Measurements from ENCODE around the gene TMTC2. TPM values are rescaled to one million over a fixed set of nuclear protein-coding genes. Genes with fewer than 3 reads are reported as not detected.

The TMTC2 gene
- polyA plus RNA-seq, 1 donor from 2014 or later, result 20.6 TPM

- Histone ChIP-seq H2AFZ (ENCODE audit: low read depth, low read length) (no peak overlapping the region), H3K9ac (ENCODE audit: low read length) (no peak overlapping the region), H3F3A (ENCODE audit: insufficient read depth, low read length, poor library complexity, severe bottlenecking) (no peaks in the 10 kb centered on the region), H3K4me3 (ENCODE audit: low read length) (no peak overlapping the region), H3K27me3 (ENCODE audit: insufficient read depth, low read depth, low read length) (no peaks in the 10 kb centered on the region), H3K36me3 (ENCODE audit: insufficient read depth, low read length) (no peaks in the 10 kb centered on the region), H3K27ac (ENCODE audit: low read length) (no peak overlapping the region), H3K9me3 (ENCODE audit: low read length) (no peaks in the 10 kb centered on the region), H3K9me2 (ENCODE audit: insufficient read depth, low read length) (no peaks in the 10 kb centered on the region), H3K4me2 (ENCODE audit: low read length) (no peak overlapping the region), H3K79me2 (replicated peaks; ENCODE audit: insufficient read depth, low read length) (no peaks in the 10 kb centered on the region), H4K20me1 (ENCODE audit: insufficient read depth) (no peaks in the 10 kb centered on the region)
- peak; percentile 47 for TF ChIP-seq EP300 (conservative IDR thresholded peaks at IDR 0.05; ENCODE audit: poor library complexity, severe bottlenecking)
- TF ChIP-seq RAD21 (conservative IDR thresholded peaks at IDR 0.05), result no peak
Measured at GRCh38 chr12:83172441-83172840, 485.7 kb downstream of the TMTC2 start.

DNA sequence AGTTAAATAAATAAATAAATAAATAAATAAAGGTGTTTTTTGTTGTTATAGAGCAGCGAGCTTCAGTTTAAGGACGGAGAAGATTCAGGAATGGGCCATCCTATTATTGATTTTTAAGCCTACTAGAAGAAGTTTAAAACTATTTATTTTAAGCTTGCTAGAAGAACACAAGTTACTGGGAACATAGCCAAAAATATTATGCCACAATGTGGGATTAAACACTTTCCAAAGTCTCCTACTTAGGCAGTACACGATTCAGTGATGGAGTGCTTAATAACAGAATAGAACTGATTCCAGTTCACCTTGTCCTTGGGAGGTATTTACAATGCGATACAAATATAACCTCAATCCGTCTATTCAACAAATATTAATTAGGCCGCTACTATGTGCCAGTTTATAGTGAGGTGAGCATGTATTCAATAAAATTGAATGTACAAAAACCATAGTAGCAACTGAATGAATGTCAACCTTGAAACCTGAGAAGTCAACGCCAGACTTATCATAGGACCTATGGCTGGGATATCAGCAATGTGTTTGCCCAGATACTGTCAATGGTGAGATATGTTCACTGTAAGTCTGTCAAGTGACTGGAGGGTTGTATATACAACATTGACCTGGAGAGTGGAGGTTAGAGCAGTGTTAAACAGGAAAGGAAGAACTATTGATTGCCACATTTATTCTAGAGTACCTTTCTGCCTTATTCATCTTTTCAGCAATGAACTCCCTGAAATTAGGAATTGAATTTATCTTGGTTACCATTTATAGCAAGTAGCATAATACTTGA lies 486.4 kb downstream of the TMTC2 start:
- H3K9me2 ChIP-seq (ENCODE audit: insufficient read depth, low read length), result no peaks in the 10 kb centered on the region
- H3K9ac ChIP-seq (ENCODE audit: low read length), result no peak overlapping the region
- TF ChIP-seq, protein P1, sequence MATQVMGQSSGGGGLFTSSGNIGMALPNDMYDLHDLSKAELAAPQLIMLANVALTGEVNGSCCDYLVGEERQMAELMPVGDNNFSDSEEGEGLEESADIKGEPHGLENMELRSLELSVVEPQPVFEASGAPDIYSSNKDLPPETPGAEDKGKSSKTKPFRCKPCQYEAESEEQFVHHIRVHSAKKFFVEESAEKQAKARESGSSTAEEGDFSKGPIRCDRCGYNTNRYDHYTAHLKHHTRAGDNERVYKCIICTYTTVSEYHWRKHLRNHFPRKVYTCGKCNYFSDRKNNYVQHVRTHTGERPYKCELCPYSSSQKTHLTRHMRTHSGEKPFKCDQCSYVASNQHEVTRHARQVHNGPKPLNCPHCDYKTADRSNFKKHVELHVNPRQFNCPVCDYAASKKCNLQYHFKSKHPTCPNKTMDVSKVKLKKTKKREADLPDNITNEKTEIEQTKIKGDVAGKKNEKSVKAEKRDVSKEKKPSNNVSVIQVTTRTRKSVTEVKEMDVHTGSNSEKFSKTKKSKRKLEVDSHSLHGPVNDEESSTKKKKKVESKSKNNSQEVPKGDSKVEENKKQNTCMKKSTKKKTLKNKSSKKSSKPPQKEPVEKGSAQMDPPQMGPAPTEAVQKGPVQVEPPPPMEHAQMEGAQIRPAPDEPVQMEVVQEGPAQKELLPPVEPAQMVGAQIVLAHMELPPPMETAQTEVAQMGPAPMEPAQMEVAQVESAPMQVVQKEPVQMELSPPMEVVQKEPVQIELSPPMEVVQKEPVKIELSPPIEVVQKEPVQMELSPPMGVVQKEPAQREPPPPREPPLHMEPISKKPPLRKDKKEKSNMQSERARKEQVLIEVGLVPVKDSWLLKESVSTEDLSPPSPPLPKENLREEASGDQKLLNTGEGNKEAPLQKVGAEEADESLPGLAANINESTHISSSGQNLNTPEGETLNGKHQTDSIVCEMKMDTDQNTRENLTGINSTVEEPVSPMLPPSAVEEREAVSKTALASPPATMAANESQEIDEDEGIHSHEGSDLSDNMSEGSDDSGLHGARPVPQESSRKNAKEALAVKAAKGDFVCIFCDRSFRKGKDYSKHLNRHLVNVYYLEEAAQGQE (IDR thresholded peaks at IDR 0.05; ENCODE audit: borderline replicate concordance), result no peak
- TF ChIP-seq SMC3 (conservative IDR thresholded peaks at IDR 0.05; ENCODE audit: poor library complexity) (no peak), MXI1 (conservative IDR thresholded peaks at IDR 0.05; ENCODE audit: poor library complexity, severe bottlenecking) (no peak)
- H3K36me3 ChIP-seq (ENCODE audit: insufficient read depth, low read length), result no peaks in the 10 kb centered on the region
- H2AFZ ChIP-seq (ENCODE audit: low read depth, low read length), result no peak overlapping the region
- H3F3A ChIP-seq (ENCODE audit: insufficient read depth, low read length, poor library complexity, severe bottlenecking), result no peaks in the 10 kb centered on the region
- H3K9me3 ChIP-seq (ENCODE audit: low read length), result no peaks in the 10 kb centered on the region
- no peaks in the 10 kb centered on the region for H4K20me1 ChIP-seq (ENCODE audit: insufficient read depth)
- H3K4me2 ChIP-seq (ENCODE audit: low read length), result no peak overlapping the region
- H3K79me2 ChIP-seq (replicated peaks; ENCODE audit: insufficient read depth, low read length), result no peaks in the 10 kb centered on the region
- no peak overlapping the region for H3K27ac ChIP-seq (ENCODE audit: low read length)
- H3K4me3 ChIP-seq (ENCODE audit: low read length), result no peak overlapping the region
- no peaks in the 10 kb centered on the region for H3K27me3 ChIP-seq (ENCODE audit: insufficient read depth, low read depth, low read length)

DNA sequence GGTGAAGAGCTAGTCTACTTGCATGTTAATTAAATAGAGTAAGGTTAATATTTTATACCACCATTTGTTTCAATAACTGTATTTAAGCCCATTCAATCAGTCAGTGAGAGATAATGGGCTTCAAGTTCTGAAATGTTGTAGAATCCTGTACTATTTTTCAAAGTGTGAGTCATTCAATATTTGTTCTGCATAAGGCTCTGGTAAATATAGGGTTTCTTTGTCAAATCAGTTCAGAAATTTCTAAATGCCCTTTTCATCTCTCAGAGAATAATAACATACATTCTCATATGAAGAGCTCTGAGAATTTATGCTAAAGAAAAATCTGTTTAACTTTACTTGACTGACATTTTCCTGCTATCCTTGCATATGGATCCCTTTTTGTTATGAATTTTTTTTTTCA lies 493.3 kb downstream of the TMTC2 start:
- H4K20me1 ChIP-seq (ENCODE audit: insufficient read depth), result no peaks in the 10 kb centered on the region
- no peak overlapping the region for H3K9ac ChIP-seq (ENCODE audit: low read length)
- no peaks in the 10 kb centered on the region for H3K36me3 ChIP-seq (ENCODE audit: insufficient read depth, low read length)
- no peak overlapping the region for H2AFZ ChIP-seq (ENCODE audit: low read depth, low read length)
- H3K9me2 ChIP-seq (ENCODE audit: insufficient read depth, low read length), result no peaks in the 10 kb centered on the region
- H3K4me2 ChIP-seq (ENCODE audit: low read length), result no peak overlapping the region
- H3K27me3 ChIP-seq (ENCODE audit: insufficient read depth, low read depth, low read length), result no peaks in the 10 kb centered on the region
- H3K27ac ChIP-seq (ENCODE audit: low read length), result no peak overlapping the region
- no peaks in the 10 kb centered on the region for H3F3A ChIP-seq (ENCODE audit: insufficient read depth, low read length, poor library complexity, severe bottlenecking)
- TF ChIP-seq RAD21 (conservative IDR thresholded peaks at IDR 0.05) (no peak), MXI1 (conservative IDR thresholded peaks at IDR 0.05; ENCODE audit: poor library complexity, severe bottlenecking) (no peak), EZH2 (IDR thresholded peaks at IDR 0.05; ENCODE audit: borderline replicate concordance, insufficient read depth, low read length, poor library complexity, severe bottlenecking) (no peak), SMC3 (conservative IDR thresholded peaks at IDR 0.05; ENCODE audit: poor library complexity) (no peak), TAF1 (IDR thresholded peaks at IDR 0.05; ENCODE audit: low read depth) (no peak), CTCF (IDR thresholded peaks at IDR 0.05; ENCODE audit: poor library complexity, severe bottlenecking) (no peak), POLR2AphosphoS5 (IDR thresholded peaks at IDR 0.05) (no peak), EP300 (conservative IDR thresholded peaks at IDR 0.05; ENCODE audit: poor library complexity, severe bottlenecking) (no peak)
- TF ChIP-seq, protein P1 (IDR thresholded peaks at IDR 0.05; ENCODE audit: borderline replicate concordance), result no peak
- no peaks in the 10 kb centered on the region for H3K9me3 ChIP-seq (ENCODE audit: low read length)
- H3K79me2 ChIP-seq (replicated peaks; ENCODE audit: insufficient read depth, low read length), result no peaks in the 10 kb centered on the region
- no peak overlapping the region for H3K4me3 ChIP-seq (ENCODE audit: low read length)
